K562 (cell line): ENCODE results near the gene FOXN3. TPM values are rescaled to one million over a fixed set of nuclear protein-coding genes. Genes with fewer than 3 reads are reported as not detected.

Source experiments
- ATAC-seq: fragments of 200-7000 bp; cut with Tn5 transposase; 3 replicates; pipeline ENCODE4 v1.9.1; 2020; ENCODE audit warnings: moderate library complexity
- BruUV-seq: library from RNA; stranded (reverse); fragments of 400-500 nt; replicated peaks from 2 replicates; lab custom pipeline; 2021; lab: Mats Ljungman, UMichigan
- CTCF ChIA-PET: fragments of 300-600 bp; formaldehyde crosslinking; extraction: SDS; loops from one replicate; lab custom pipeline; 2021; ENCODE audit warnings: low intra/inter-chr PET ratio; lab: Yijun Ruan, JAX
- POLR2A ChIA-PET: fragments of 300-600, 350-650 bp; sonication (Branson Sonifier 250); formaldehyde crosslinking; extraction: SDS; loops from one replicate; lab custom pipeline; 2021; ENCODE audit warnings: antibody characterized with exemption, inconsistent platforms; lab: Yijun Ruan, JAX
- DNase-seq, 4 experiments: peaks; one replicate each; pipeline versions ENCODE4 v3.0.0 to v3.0.0-alpha.2; 2011 to 2018; ENCODE audit warnings: low spot score in 3 of 4, mixed read lengths in 3 of 4; ENCODE audit errors: extremely low read depth in 1 of 4
- FAIRE-seq: peaks from 2 replicates; lab custom pipeline; 2011; peaks lifted over from hg19 to GRCh38; lab: Jason Lieb, UNC
- H2AFZ ChIP-seq: 2 replicates; pipeline ENCODE4 v1.6.0; 2011; ENCODE audit warnings: low read depth, low read length, control low read depth, inconsistent platforms
- H3K27ac ChIP-seq: fragments of 200-600 bp; 3 replicates; pipeline ENCODE4 v1.8.0; 2011; ENCODE audit warnings: low read depth, mild to moderate bottlenecking, control low read depth, inconsistent platforms, low read length, moderate library complexity, mixed read lengths; ENCODE audit errors: extremely low read depth
- H3K27me3 ChIP-seq, 2 experiments: fragments of 300-600 bp in 1 of 2; 2 replicates in 1 of 2; 3 replicates in 1 of 2; pipeline versions ENCODE4 v1.6.0 to v1.8.0; 2011; ENCODE audit warnings: inconsistent platforms in 2 of 2, low read length in 2 of 2, mild to moderate bottlenecking in 1 of 2, mixed read lengths in 1 of 2, moderate library complexity in 1 of 2; ENCODE audit not compliant: control insufficient read depth in 2 of 2, insufficient read depth in 2 of 2
- H3K36me3 ChIP-seq: fragments of 300-600 bp; 3 replicates; pipeline ENCODE4 v1.8.0; 2011; ENCODE audit warnings: mild to moderate bottlenecking, low read length, inconsistent platforms; ENCODE audit not compliant: control insufficient read depth, insufficient read depth
- H3K4me1 ChIP-seq, 2 experiments: fragments of 200-600 bp in 1 of 2; replicated peaks in 1 of 2; 2 replicates in 1 of 2; 3 replicates in 1 of 2; pipeline versions ENCODE4 v1.5.1 to v1.8.0; 2011; ENCODE audit warnings: inconsistent platforms in 2 of 2, low read length in 2 of 2, mild to moderate bottlenecking in 1 of 2, mixed read lengths in 1 of 2, moderate library complexity in 1 of 2; ENCODE audit not compliant: control insufficient read depth in 2 of 2, insufficient read depth in 2 of 2
- H3K4me2 ChIP-seq: 2 replicates; pipeline ENCODE4 v1.6.1; 2011; ENCODE audit warnings: low read length, control low read depth, inconsistent platforms, mixed read lengths; ENCODE audit not compliant: insufficient read depth
- H3K4me3 ChIP-seq: fragments of 200-600 bp; sonication (generic), shearing (Covaris generic); 2 replicates; pipeline ENCODE4 v1.5.1; 2016; ENCODE audit warnings: control low read depth, inconsistent platforms
- H3K79me2 ChIP-seq: fragments of 200-600 bp; 3 replicates; pipeline ENCODE4 v1.8.0; 2011; ENCODE audit warnings: low read length, inconsistent platforms; ENCODE audit not compliant: control insufficient read depth, insufficient read depth
- H3K9ac ChIP-seq, 2 experiments: 2 replicates each; pipeline versions ENCODE4 v1.6.0 to v1.6.1; 2011; ENCODE audit warnings: low read depth in 2 of 2, low read length in 2 of 2, control low read depth in 1 of 2, inconsistent platforms in 1 of 2, mild to moderate bottlenecking in 1 of 2, mixed read lengths in 1 of 2; ENCODE audit not compliant: insufficient read depth in 1 of 2
- H3K9me1 ChIP-seq: one replicate; pipeline ENCODE4 v1.6.0; 2011; ENCODE audit warnings: inconsistent platforms, mild to moderate bottlenecking, low read length, moderate library complexity; ENCODE audit not compliant: control insufficient read depth, insufficient read depth
- H3K9me3 ChIP-seq: replicated peaks from 2 replicates; pipeline ENCODE4 v1.5.1; 2011; ENCODE audit warnings: low read depth, low read length, inconsistent platforms; ENCODE audit not compliant: control insufficient read depth, insufficient read depth
- H4K20me1 ChIP-seq: replicated peaks from 2 replicates; pipeline ENCODE4 v1.6.1; 2011; ENCODE audit warnings: low read length, inconsistent platforms, mixed read lengths; ENCODE audit not compliant: control insufficient read depth, insufficient read depth
- CBX8 ChIP-seq: fragments of 200-600 bp; sonication (generic); IDR thresholded peaks from 2 replicates; pipeline ENCODE4 v1.6.1; 2012; ENCODE audit warnings: borderline replicate concordance, mixed run types, low read depth, mild to moderate bottlenecking, moderate library complexity, mixed read lengths, low read length, control low read depth, inconsistent platforms; ENCODE audit not compliant: poor library complexity, severe bottlenecking; ENCODE audit errors: extremely low read depth
- GATAD2B ChIP-seq: fragments of 450-650 bp; IDR thresholded peaks from 2 replicates; pipeline ENCODE4 v1.6.1; 2017; ENCODE audit warnings: mild to moderate bottlenecking, borderline replicate concordance
- HLTF ChIP-seq: fragments of 450-650 bp; IDR thresholded peaks from 2 replicates; pipeline ENCODE4 v1.6.1; 2016
- KLF6 ChIP-seq: fragments of 250-450 bp; sonication (Bioruptor Pico); IDR thresholded peaks from 2 replicates; pipeline ENCODE4 v1.4.0; 2020; ENCODE audit warnings: mild to moderate bottlenecking, moderate library complexity, borderline replicate concordance
- MCM5 ChIP-seq: fragments of 450-650 bp; IDR thresholded peaks from 2 replicates; pipeline ENCODE4 v1.6.1; 2016; ENCODE audit warnings: low read depth
- MCM7 ChIP-seq, 2 experiments: fragments of 450-650 bp; IDR thresholded peaks; 2 replicates each; pipeline ENCODE4 v1.6.1; 2016 to 2018
- ZNF384 ChIP-seq: IDR thresholded peaks from 2 replicates; pipeline ENCODE4 v1.6.1; 2012; ENCODE audit warnings: low read depth, low read length, improper control_type of control experiment
- ZNF395 ChIP-seq: fragments of 200-800 bp; sonication (Bioruptor generic); IDR thresholded peaks from 2 replicates; pipeline ENCODE4 v1.6.1; 2017; ENCODE audit warnings: missing genetic modification characterization, missing compliant biosample characterization
- ZNF583 ChIP-seq: fragments of 250-450 bp; sonication (Bioruptor Pico); IDR thresholded peaks from 2 replicates; pipeline ENCODE4 v1.4.0; 2020
- WGBS: fragments of 100-300 bp; shearing (Covaris generic); methylation state at CpG from one replicate; pipeline ENCODE4 v1.1.6; 2016; ENCODE audit warnings: low coverage, mixed read lengths; ENCODE audit not compliant: insufficient coverage; ENCODE audit errors: missing lambda C conversion rate; 5-methylcytosine and 5-hydroxymethylcytosine counted together
- in situ Hi-C: fragments of 300-500 bp; cut with MboI; formaldehyde crosslinking; loops from 4 replicates; pipeline ENCODE4 v1.15.0; 2018; ENCODE audit warnings: inconsistent platforms, mixed read lengths
- intact Hi-C: fragments of 100-400 bp; cut with micrococcal nuclease; formaldehyde crosslinking; loops from 2 replicates; pipeline ENCODE4 v1.14.2; 2022
- polyA plus RNA-seq, 8 experiments: library from polyadenylated mRNA; depleted of rRNA in 4 of 8; stranded (reverse) in 5 of 8; unstranded in 3 of 8; fragments of >200 nt; fragmentation: Nextera tagmentation in 2 of 8; fragmentation: Illumina TruSeq in 1 of 8; extraction: Ambion mirVana in 2 of 8; extraction: Trizol in 1 of 8; gene quantifications; 2 replicates each; pipeline versions ENCODE4 v1.2.1 to v1.2.3, GENCODE V29; 2011 to 2014; ENCODE audit warnings: inconsistent platforms in 1 of 8, missing spikeins in 1 of 8
- total RNA-seq, 7 experiments: library from RNA; depleted of rRNA in 6 of 7; stranded (reverse); fragments of >200 nt in 6 of 7; fragmentation: Illumina TruSeq in 2 of 7; extraction: Trizol in 2 of 7; gene quantifications; 2 replicates each; pipeline versions ENCODE4 v1.2.1 to v1.2.3, GENCODE V29; 2011 to 2021; ENCODE audit warnings: low replicate concordance in 1 of 7

FOXN3 gene
- total and polyA plus RNA-seq, 9 of the 15 experiments (the other 6 are each of a cell fraction or from before 2014, with no cell fraction given) = 0.07 to 1.3 (median 0.40) TPM

GRCh38 chr14:89327771-89328212 is 89.2 kb downstream of the FOXN3 start:
- POLR2A ChIA-PET = no interaction called here
- H3K36me3 ChIP-seq = no peaks in the 10 kb centered on the region
- 0% methylated on average over 5 of the region's 5 CpGs for WGBS
- no peaks in the 10 kb centered on the region for H3K9me3 ChIP-seq
- peaks cover 0 to 4% of the 10 kb centered on the region in 2 experiments; a peak in 2 of 5 replicates for H3K27me3 ChIP-seq
- no TSS peak for BruUV-seq
- no peak overlapping the region for H3K9ac ChIP-seq
- TF ChIP-seq ZNF384 = no peak
- TF ChIP-seq MCM7 (IDR thresholded peaks at IDR 0.05) = no peak
- no peak for TF ChIP-seq MCM5
- TF ChIP-seq, all 486 proteins: peak for 0
- no peaks in the 10 kb centered on the region for H3K4me1 ChIP-seq
- no peak for DNase-seq
- intact Hi-C loops (no loop called here), in situ Hi-C loops (no loop called here)
- no peaks in the 10 kb centered on the region for H4K20me1 ChIP-seq
- no peaks in the 10 kb centered on the region for H3K9me1 ChIP-seq
- H3K79me2 ChIP-seq = no peaks in the 10 kb centered on the region
- H3K4me2 ChIP-seq = no peak overlapping the region
- H2AFZ ChIP-seq = no peak overlapping the region
- no peak overlapping the region for H3K4me3 ChIP-seq
- CTCF ChIA-PET = no interaction called here
- ATAC-seq = no peak
- no peak for FAIRE-seq
- no peak overlapping the region for H3K27ac ChIP-seq

GRCh38 chr14:89325959-89326358 is 91.1 kb downstream of the FOXN3 start:
- Histone ChIP-seq H3K4me3 (no peak overlapping the region), H3K36me3 (no peaks in the 10 kb centered on the region), H3K9me3 (no peaks in the 10 kb centered on the region), H3K9ac (no peak overlapping the region), H3K27me3 (peaks cover 0 to 4% of the 10 kb centered on the region in 2 experiments; a peak in 3 of 5 replicates), H4K20me1 (no peaks in the 10 kb centered on the region), H3K4me2 (no peak overlapping the region), H3K27ac (no peak overlapping the region), H2AFZ (no peak overlapping the region), H3K4me1 (no peaks in the 10 kb centered on the region), H3K79me2 (no peaks in the 10 kb centered on the region), H3K9me1 (no peaks in the 10 kb centered on the region)
- in situ Hi-C loops (no loop called here), intact Hi-C loops (no loop called here)
- ATAC-seq = no peak
- no peak for FAIRE-seq
- 0% methylated on average over 4 of the region's 4 CpGs for WGBS
- ChIA-PET CTCF (no interaction called here), POLR2A (interaction anchor here (0.6 kb wide), 1 partner anchor 144 kb away, joined by 3 read pairs; no protein-coding TSS in a partner anchor)
- no peak for DNase-seq
- TF ChIP-seq CBX8 = no peak
- no peak for TF ChIP-seq KLF6
- no peak for TF ChIP-seq ZNF583 (CRISPR knock-in tag)
- no peak for TF ChIP-seq ZNF395 (CRISPR knock-in tag)
- TF ChIP-seq HLTF = no peak
- TF ChIP-seq GATAD2B = no peak
- BruUV-seq = no TSS peak
